GM19467 (cell line): ENCODE data around the gene ATP8A1.
"Not testable (repeated sequence)": the region's sequence is repeated elsewhere in the genome, so short reads cannot be mapped to it uniquely, and the experiment has no call there.

Experiments
- ATAC-seq: cut with Tn5 transposase; IDR thresholded peaks from one replicate; pipeline ENCODE4 v1.9.1; 2021; ENCODE audit warnings: mild to moderate bottlenecking, moderate library complexity; ENCODE audit not compliant: unreplicated experiment

ATP8A1 gene

GRCh38 chr4:42513748-42514492 lies 143.0 kb downstream of the ATP8A1 start:
- ATAC-seq, result no peak

- no peak for ATAC-seq
Measured at GRCh38 chr4:42512226-42512625, 144.7 kb downstream of the ATP8A1 start.

GRCh38 chr4:42510225-42510624 lies 146.7 kb downstream of the ATP8A1 start:
- ATAC-seq, result no peak

GRCh38 chr4:42501624-42502401 lies 155.1 kb downstream of the ATP8A1 start:
- ATAC-seq, result no peak

GRCh38 chr4:42498040-42498439 lies 158.9 kb downstream of the ATP8A1 start:
- ATAC-seq, result no peak

- ATAC-seq, result no peak
Measured at GRCh38 chr4:42497142-42497910, 159.6 kb downstream of the ATP8A1 start.

- ATAC-seq, result no peak
Measured at GRCh38 chr4:42492962-42493361, 163.9 kb downstream of the ATP8A1 start.

GRCh38 chr4:42490015-42490414 lies 166.9 kb downstream of the ATP8A1 start:
- ATAC-seq, result no peak

- peak; percentile 74 for ATAC-seq
Measured at GRCh38 chr4:42489095-42489494, 167.8 kb downstream of the ATP8A1 start.

- ATAC-seq, result no peak
Measured at GRCh38 chr4:42488554-42488953, 168.4 kb downstream of the ATP8A1 start.

- peak; percentile 82 for ATAC-seq
Measured at GRCh38 chr4:42488114-42488513, 168.8 kb downstream of the ATP8A1 start.

GRCh38 chr4:42487230-42487629 lies 169.7 kb downstream of the ATP8A1 start:
- no peak for ATAC-seq

GRCh38 chr4:42486156-42486555 lies 170.7 kb downstream of the ATP8A1 start:
- ATAC-seq, result not testable (repeated sequence)

GRCh38 chr4:42484630-42485029 lies 172.3 kb downstream of the ATP8A1 start:
- no peak for ATAC-seq

GRCh38 chr4:42483426-42484379 lies 173.2 kb downstream of the ATP8A1 start:
- ATAC-seq, result no peak

- no peak for ATAC-seq
Measured at GRCh38 chr4:42482516-42483327, 174.2 kb downstream of the ATP8A1 start.

- ATAC-seq, result no peak
Measured at GRCh38 chr4:42480717-42481116, 176.2 kb downstream of the ATP8A1 start.

GRCh38 chr4:42480281-42480680 lies 176.6 kb downstream of the ATP8A1 start:
- no peak for ATAC-seq

- ATAC-seq, result no peak
Measured at GRCh38 chr4:42478946-42479345, 178.0 kb downstream of the ATP8A1 start.

GRCh38 chr4:42478509-42478908 lies 178.4 kb downstream of the ATP8A1 start:
- no peak for ATAC-seq
